GM12873 (cell line): ENCODE data around the gene DRAP1.

ENCODE experiments used
- TF ChIP-seq, protein P1 (sequence below): IDR thresholded peaks from 2 replicates; pipeline ENCODE4 v1.5.1; 2012; ENCODE audit warnings: low read depth, mild to moderate bottlenecking, moderate library complexity, low read length, control low read depth; ENCODE audit not compliant: insufficient read depth; ENCODE audit errors: missing control alignments

The DRAP1 gene

DNA sequence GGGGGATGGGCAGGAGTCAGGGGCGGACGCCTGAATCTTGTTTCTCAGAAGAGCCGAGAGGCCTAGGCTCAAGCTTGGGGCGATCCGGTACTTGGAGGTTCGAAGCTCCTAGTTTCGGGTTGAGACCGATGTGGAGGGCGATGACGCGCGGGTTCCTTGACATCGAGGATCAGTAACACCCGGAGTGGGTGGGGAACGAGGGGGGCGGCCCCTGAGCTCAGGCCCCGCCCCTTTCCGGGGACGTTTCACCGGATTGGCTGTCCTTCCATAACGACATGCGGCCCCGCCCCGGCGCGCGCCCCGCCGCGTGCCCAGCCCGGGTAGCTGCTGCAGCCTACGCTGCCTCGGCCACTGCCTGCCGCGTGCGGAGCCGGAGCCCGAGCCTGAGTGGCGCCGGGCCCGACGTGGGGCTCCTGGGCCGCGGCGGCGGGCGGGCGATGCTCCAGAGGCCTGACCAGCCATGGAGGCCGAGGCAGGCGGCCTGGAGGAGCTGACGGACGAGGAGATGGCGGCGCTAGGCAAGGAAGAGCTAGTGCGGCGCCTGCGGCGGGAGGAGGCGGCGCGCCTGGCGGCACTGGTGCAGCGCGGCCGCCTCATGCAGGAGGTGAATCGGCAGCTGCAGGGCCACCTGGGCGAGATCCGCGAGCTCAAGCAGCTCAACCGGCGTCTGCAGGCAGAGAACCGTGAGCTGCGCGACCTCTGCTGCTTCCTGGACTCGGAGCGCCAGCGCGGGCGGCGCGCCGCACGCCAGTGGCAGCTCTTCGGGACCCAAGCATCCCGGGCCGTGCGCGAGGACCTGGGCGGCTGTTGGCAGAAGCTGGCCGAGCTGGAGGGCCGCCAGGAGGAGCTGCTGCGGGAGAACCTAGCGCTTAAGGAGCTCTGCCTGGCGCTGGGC is 28.7 kb upstream of the DRAP1 start, which contains the start of gene CCDC85B:
Gene CCDC85B, plus strand, starts transcription at position 350 of the 895 bp plus-strand sequence. Its CDS starts 111 bp downstream, at position 461.
- TF ChIP-seq, protein P1, sequence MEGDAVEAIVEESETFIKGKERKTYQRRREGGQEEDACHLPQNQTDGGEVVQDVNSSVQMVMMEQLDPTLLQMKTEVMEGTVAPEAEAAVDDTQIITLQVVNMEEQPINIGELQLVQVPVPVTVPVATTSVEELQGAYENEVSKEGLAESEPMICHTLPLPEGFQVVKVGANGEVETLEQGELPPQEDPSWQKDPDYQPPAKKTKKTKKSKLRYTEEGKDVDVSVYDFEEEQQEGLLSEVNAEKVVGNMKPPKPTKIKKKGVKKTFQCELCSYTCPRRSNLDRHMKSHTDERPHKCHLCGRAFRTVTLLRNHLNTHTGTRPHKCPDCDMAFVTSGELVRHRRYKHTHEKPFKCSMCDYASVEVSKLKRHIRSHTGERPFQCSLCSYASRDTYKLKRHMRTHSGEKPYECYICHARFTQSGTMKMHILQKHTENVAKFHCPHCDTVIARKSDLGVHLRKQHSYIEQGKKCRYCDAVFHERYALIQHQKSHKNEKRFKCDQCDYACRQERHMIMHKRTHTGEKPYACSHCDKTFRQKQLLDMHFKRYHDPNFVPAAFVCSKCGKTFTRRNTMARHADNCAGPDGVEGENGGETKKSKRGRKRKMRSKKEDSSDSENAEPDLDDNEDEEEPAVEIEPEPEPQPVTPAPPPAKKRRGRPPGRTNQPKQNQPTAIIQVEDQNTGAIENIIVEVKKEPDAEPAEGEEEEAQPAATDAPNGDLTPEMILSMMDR: no peak

GRCh38 chr11:65891219-65892136 is 27.7 kb upstream of the DRAP1 start:
- TF ChIP-seq, protein P1: peak; percentile 67

DNA sequence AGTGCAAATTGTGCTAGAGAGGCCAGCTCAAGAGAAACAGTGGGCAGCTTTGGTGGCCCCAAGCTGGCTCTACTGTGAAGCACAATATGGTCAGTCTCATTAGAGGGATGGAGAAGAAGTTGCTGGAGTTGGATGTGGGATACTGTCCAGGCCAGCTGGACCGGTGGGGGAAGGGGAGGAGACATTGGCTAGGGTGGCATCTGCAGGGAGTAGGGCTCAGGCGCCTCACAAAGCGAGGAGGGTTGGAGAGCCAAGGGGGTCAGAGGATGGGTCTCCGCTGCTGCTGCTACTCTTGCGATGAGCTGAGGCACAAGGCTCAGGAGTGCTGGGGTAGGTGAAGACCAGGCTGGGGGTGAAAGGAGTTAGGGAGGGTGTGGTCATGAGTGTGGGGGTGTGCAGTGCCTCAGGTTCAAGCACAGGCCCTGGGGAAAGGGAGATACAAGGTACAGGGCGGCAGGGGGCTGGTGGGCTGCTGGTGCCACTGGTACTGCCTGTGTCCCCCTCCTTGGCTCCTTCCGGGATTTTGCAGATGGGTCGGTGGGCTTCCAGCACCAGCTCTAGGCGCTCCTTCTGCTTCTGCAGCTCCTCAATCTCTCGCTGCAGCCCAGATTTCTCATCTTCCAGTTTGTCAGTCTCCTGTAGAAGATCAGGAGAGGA is 26.4 kb upstream of the DRAP1 start:
- TF ChIP-seq, protein P1: no peak

- TF ChIP-seq, protein P1: no peak
Measured at GRCh38 chr11:65894034-65894591, 25.1 kb upstream of the DRAP1 start.

- TF ChIP-seq, protein P1: no peak
Measured at GRCh38 chr11:65895482-65895981, 23.7 kb upstream of the DRAP1 start.

- TF ChIP-seq, protein P1: no peak
Measured at GRCh38 chr11:65896034-65896999, 22.9 kb upstream of the DRAP1 start.
